OCI-LY1 (cell line): ENCODE measurements around the gene SLC25A53.
A peak's percentile ranks its signal among the peaks of the same experiment; 100 is the strongest.

Experiments used
- EZH2 ChIP-seq: fragments of 200-600 bp; sonication (generic), shearing (Covaris generic); IDR thresholded peaks from 2 replicates; pipeline ENCODE4 v1.8.0; 2017; ENCODE audit warnings: borderline replicate concordance, mixed run types, mild to moderate bottlenecking, antibody characterized with exemption, low read length, moderate library complexity, mixed read lengths
- TF ChIP-seq, protein P1 (sequence below): fragments of 200-600 bp; sonication (generic), shearing (Covaris generic); IDR thresholded peaks from 2 replicates; pipeline ENCODE4 v1.5.1; 2017; ENCODE audit warnings: mild to moderate bottlenecking, antibody characterized with exemption, low read length, moderate library complexity, mixed read lengths

DNA sequence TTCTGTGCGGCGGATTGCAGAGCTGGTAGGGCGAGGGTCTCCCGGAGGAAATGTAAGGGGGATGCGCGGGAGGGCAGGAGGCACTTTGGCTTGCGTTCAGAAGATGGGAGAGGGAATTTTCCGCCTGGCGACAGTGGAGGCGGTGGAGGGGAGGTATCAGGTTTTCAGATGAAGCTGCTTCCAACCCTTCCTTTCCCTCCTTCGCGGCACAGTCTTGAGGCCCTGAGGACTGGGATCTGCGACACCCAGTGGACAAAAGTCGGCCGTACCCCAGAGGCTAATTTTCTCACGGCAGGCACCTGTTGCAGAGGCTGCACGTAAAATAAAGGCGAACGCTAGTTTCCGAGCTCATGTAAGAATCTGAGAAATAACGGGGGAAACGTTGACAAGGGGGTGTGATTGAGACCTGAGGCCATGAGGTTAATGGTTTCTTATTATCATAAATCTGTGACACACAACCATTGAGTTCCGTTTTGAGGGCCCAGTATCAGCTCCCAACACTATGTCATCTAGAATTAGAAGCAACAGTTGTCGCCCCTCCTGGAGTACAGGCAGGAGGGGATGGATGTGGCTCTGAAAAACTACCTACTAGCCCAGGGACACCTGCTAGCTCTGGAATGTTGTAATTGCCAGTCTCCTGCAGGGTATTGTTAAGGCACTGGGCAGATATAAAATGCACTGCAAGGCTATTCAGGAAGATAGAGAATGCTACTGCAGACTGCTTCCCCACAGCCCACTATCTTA is 43.4 kb downstream of the SLC25A53 start:
- TF ChIP-seq, protein P1, sequence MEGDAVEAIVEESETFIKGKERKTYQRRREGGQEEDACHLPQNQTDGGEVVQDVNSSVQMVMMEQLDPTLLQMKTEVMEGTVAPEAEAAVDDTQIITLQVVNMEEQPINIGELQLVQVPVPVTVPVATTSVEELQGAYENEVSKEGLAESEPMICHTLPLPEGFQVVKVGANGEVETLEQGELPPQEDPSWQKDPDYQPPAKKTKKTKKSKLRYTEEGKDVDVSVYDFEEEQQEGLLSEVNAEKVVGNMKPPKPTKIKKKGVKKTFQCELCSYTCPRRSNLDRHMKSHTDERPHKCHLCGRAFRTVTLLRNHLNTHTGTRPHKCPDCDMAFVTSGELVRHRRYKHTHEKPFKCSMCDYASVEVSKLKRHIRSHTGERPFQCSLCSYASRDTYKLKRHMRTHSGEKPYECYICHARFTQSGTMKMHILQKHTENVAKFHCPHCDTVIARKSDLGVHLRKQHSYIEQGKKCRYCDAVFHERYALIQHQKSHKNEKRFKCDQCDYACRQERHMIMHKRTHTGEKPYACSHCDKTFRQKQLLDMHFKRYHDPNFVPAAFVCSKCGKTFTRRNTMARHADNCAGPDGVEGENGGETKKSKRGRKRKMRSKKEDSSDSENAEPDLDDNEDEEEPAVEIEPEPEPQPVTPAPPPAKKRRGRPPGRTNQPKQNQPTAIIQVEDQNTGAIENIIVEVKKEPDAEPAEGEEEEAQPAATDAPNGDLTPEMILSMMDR: peak; percentile 59
- no peak for TF ChIP-seq EZH2
